Neuronal stem cell (in vitro differentiated cells): ENCODE measurements around the gene EYS.

Source experiments
- DNase-seq: peaks from one replicate; pipeline ENCODE4 v3.0.0-alpha.2; 2013; ENCODE audit warnings: low spot score
- H2AFZ ChIP-seq: one replicate; pipeline ENCODE4 v1.6.1; 2013; ENCODE audit warnings: mild to moderate bottlenecking, low read length, inconsistent platforms
- H2AK5ac ChIP-seq: 2 replicates; pipeline ENCODE4 v1.6.1; 2013; ENCODE audit warnings: low read depth, mild to moderate bottlenecking, inconsistent platforms, low read length, moderate library complexity, mixed read lengths
- H2BK120ac ChIP-seq: 2 replicates; pipeline ENCODE4 v1.6.1; 2013; ENCODE audit warnings: low read depth, mild to moderate bottlenecking, inconsistent platforms, low read length, moderate library complexity, mixed read lengths
- H2BK12ac ChIP-seq: one replicate; pipeline ENCODE4 v1.6.1; 2013; ENCODE audit warnings: low read length, inconsistent platforms
- H2BK15ac ChIP-seq: 2 replicates; pipeline ENCODE4 v1.6.1; 2013; ENCODE audit warnings: mild to moderate bottlenecking, low read length, inconsistent platforms, mixed read lengths
- H2BK5ac ChIP-seq: one replicate; pipeline ENCODE4 v1.6.1; 2013; ENCODE audit warnings: inconsistent platforms, mild to moderate bottlenecking, low read length, moderate library complexity
- H3K14ac ChIP-seq: one replicate; pipeline ENCODE4 v1.6.1; 2013; ENCODE audit warnings: low read length, inconsistent platforms
- H3K18ac ChIP-seq: 2 replicates; pipeline ENCODE4 v1.6.1; 2013; ENCODE audit warnings: low read length, inconsistent platforms
- H3K23ac ChIP-seq: 2 replicates; pipeline ENCODE4 v1.6.1; 2013; ENCODE audit warnings: low read depth, mild to moderate bottlenecking, mixed read lengths, low read length, inconsistent platforms; ENCODE audit not compliant: poor library complexity
- H3K27ac ChIP-seq: replicated peaks from 3 replicates; pipeline ENCODE4 v1.5.1; 2013; ENCODE audit warnings: low read length, inconsistent platforms
- H3K27me3 ChIP-seq, 3 experiments: 2 replicates each; pipeline ENCODE4 v1.6.1; 2013; ENCODE audit warnings: low read length in 3 of 3, mild to moderate bottlenecking in 2 of 3, inconsistent platforms in 1 of 3, low read depth in 1 of 3, mixed read lengths in 1 of 3, moderate library complexity in 1 of 3; ENCODE audit not compliant: control insufficient read depth in 3 of 3, insufficient read depth in 3 of 3
- H3K36me3 ChIP-seq, 2 donors: replicated peaks in 1 of 2; 2 replicates each; pipeline ENCODE4 v1.6.1; 2013; ENCODE audit warnings: low read length in 2 of 2; ENCODE audit not compliant: control insufficient read depth in 2 of 2, insufficient read depth in 2 of 2
- H3K4ac ChIP-seq: 2 replicates; pipeline ENCODE4 v1.6.1; 2013; ENCODE audit warnings: inconsistent platforms, mild to moderate bottlenecking, low read length, moderate library complexity
- H3K4me1 ChIP-seq, 2 donors: 1 replicate in 1 of 2; 2 replicates in 1 of 2; pipeline ENCODE4 v1.6.1; 2013; ENCODE audit warnings: low read length in 2 of 2, low read depth in 1 of 2; ENCODE audit not compliant: control insufficient read depth in 2 of 2, insufficient read depth in 1 of 2
- H3K4me2 ChIP-seq: one replicate; pipeline ENCODE4 v1.6.1; 2013; ENCODE audit warnings: mild to moderate bottlenecking, low read length, inconsistent platforms; ENCODE audit not compliant: insufficient read depth, poor library complexity, severe bottlenecking
- H3K4me3 ChIP-seq, 2 donors: 2 replicates each; pipeline ENCODE4 v1.5.1; 2013; ENCODE audit warnings: low read length in 2 of 2, mild to moderate bottlenecking in 2 of 2, inconsistent platforms in 1 of 2, moderate library complexity in 1 of 2
- H3K79me1 ChIP-seq: one replicate; pipeline ENCODE4 v1.6.1; 2013; ENCODE audit warnings: low read depth, mild to moderate bottlenecking, inconsistent platforms, low read length, moderate library complexity
- H3K9ac ChIP-seq: one replicate; pipeline ENCODE4 v1.6.1; 2013; ENCODE audit warnings: mild to moderate bottlenecking, low read depth, low read length, inconsistent platforms; ENCODE audit not compliant: poor library complexity
- H3K9me3 ChIP-seq, 2 donors: replicated peaks in 1 of 2; 2 replicates each; pipeline versions ENCODE3 to v1.6.1; 2013; ENCODE audit warnings: low read length in 2 of 2, mild to moderate bottlenecking in 2 of 2, inconsistent platforms in 1 of 2, low read depth in 1 of 2, mixed read lengths in 1 of 2, moderate library complexity in 1 of 2; ENCODE audit not compliant: control insufficient read depth in 2 of 2, insufficient read depth in 1 of 2
- H4K8ac ChIP-seq: one replicate; pipeline ENCODE4 v1.6.1; 2013; ENCODE audit warnings: low read depth, mild to moderate bottlenecking, inconsistent platforms, low read length, moderate library complexity
- H4K91ac ChIP-seq: one replicate; pipeline ENCODE4 v1.6.1; 2013; ENCODE audit warnings: low read length, low read depth, mild to moderate bottlenecking, inconsistent platforms; ENCODE audit not compliant: poor library complexity
- WGBS, 2 donors: extraction: QIAGEN DNeasy Blood & Tissue Kit; methylation state at CpG; one replicate each; pipeline ENCODE4 v1.1.7; 2013; ENCODE audit warnings: missing lambda C conversion rate in 2 of 2, mixed read lengths in 1 of 2; ENCODE audit not compliant: insufficient read length in 2 of 2, insufficient replicate concordance in 1 of 2; ENCODE audit errors: extremely low coverage in 2 of 2; 5-methylcytosine and 5-hydroxymethylcytosine counted together

EYS gene

GRCh38 chr6:64310214-64310613 is 1396.8 kb downstream of the EYS start:
- Histone ChIP-seq H3K36me3 (no peaks in the 10 kb centered on the region), H4K91ac (no peak overlapping the region), H3K4me3 (no peak overlapping the region), H2BK5ac (no peak overlapping the region), H3K27ac (no peak overlapping the region), H3K4ac (no peak overlapping the region), H4K8ac (no peak overlapping the region), H3K23ac (no peak overlapping the region), H3K27me3 (no peaks in the 10 kb centered on the region), H3K18ac (no peak overlapping the region), H2BK12ac (no peak overlapping the region), H3K9me3 (no peaks in the 10 kb centered on the region), H2AK5ac (no peak overlapping the region), H3K4me2 (no peak overlapping the region), H3K4me1 (no peaks in the 10 kb centered on the region), H3K79me1 (no peaks in the 10 kb centered on the region), H2BK120ac (no peak overlapping the region), H2BK15ac (no peak overlapping the region), H3K9ac (no peak overlapping the region), H3K14ac (no peak overlapping the region), H2AFZ (no peak overlapping the region)
- DNase-seq: no peak

- Histone ChIP-seq H4K91ac (no peak overlapping the region), H3K14ac (no peak overlapping the region), H3K27me3 (no peaks in the 10 kb centered on the region), H3K27ac (no peak overlapping the region), H3K36me3 (no peaks in the 10 kb centered on the region), H2BK12ac (no peak overlapping the region), H3K9ac (no peak overlapping the region), H2BK120ac (no peak overlapping the region), H4K8ac (no peak overlapping the region), H3K79me1 (no peaks in the 10 kb centered on the region), H2AK5ac (no peak overlapping the region), H3K18ac (no peak overlapping the region), H3K4me2 (no peak overlapping the region), H3K4ac (no peak overlapping the region), H3K4me1 (no peaks in the 10 kb centered on the region), H2BK5ac (no peak overlapping the region), H3K23ac (no peak overlapping the region), H2BK15ac (no peak overlapping the region), H3K9me3 (peaks cover 2 to 6% of the 10 kb centered on the region in 2 donors), H2AFZ (no peak overlapping the region), H3K4me3 (no peak overlapping the region)
- no CpG with 5 or more reads among the region's 11 CpGs for WGBS, 2 donors
- no peak for DNase-seq
Observed at GRCh38 chr6:64301307-64302236, 1405.5 kb downstream of the EYS start.

DNA sequence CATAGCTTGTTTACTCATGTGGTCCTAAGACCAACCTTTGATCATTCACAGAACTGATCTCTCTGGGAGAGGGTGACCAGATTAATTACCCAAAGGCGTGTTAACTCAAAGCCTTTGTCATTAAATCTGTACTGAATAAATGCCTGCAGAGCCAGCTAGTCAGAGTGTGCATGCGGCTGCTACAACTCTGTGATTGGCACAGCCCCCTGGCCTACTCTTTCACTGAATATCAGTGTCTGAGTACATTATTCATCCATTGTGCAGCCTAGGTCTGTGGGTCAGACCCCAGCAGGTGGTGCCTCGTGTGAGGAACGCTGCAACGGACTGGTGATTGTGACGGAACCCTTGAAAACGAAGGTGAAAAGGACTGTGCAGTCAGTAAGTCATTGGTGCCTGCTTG is 1407.8 kb downstream of the EYS start:
- Histone ChIP-seq H3K18ac (no peak overlapping the region), H3K14ac (no peak overlapping the region), H3K9ac (no peak overlapping the region), H2BK5ac (no peak overlapping the region), H4K8ac (no peak overlapping the region), H3K9me3 (peaks cover 2 to 6% of the 10 kb centered on the region in 2 donors), H2AFZ (no peak overlapping the region), H2BK15ac (no peak overlapping the region), H3K27ac (no peak overlapping the region), H2AK5ac (no peak overlapping the region), H2BK12ac (no peak overlapping the region), H3K36me3 (no peaks in the 10 kb centered on the region), H3K4me3 (no peak overlapping the region), H3K23ac (no peak overlapping the region), H3K79me1 (no peaks in the 10 kb centered on the region), H3K4ac (no peak overlapping the region), H3K27me3 (no peaks in the 10 kb centered on the region), H3K4me1 (no peaks in the 10 kb centered on the region), H2BK120ac (no peak overlapping the region), H3K4me2 (no peak overlapping the region), H4K91ac (no peak overlapping the region)
- WGBS, 2 donors: no CpG with 5 or more reads among the region's 7 CpGs
- DNase-seq: no peak

DNA sequence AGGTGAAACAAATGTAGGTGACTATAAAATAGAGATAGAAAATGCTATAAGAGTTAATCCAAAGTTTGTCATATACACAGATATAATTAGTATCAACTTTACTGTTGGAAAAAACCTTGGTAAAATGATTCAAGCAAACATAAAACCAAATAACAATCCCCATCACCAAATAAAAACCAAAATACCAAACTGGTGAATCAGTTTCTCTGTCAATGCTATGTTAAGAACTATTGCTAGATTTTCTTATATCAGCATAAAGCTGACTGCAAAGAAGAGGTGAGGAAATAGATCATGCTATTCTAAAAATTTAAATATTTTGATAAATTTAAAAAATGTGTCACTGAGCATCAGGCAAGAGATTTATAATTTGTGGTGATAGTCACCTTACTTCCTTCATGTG is 1413.0 kb downstream of the EYS start:
- Histone ChIP-seq H2BK5ac (no peak overlapping the region), H3K18ac (no peak overlapping the region), H2AFZ (no peak overlapping the region), H3K9ac (no peak overlapping the region), H3K9me3 (peaks cover 2% of the 10 kb centered on the region in 2 donors), H2AK5ac (no peak overlapping the region), H3K14ac (no peak overlapping the region), H3K79me1 (no peaks in the 10 kb centered on the region), H3K27ac (no peak overlapping the region), H4K91ac (no peak overlapping the region), H3K4me1 (no peaks in the 10 kb centered on the region), H3K23ac (no peak overlapping the region), H3K4me2 (no peak overlapping the region), H4K8ac (no peak overlapping the region), H3K4me3 (no peak overlapping the region), H3K36me3 (no peaks in the 10 kb centered on the region), H2BK15ac (no peak overlapping the region), H2BK120ac (no peak overlapping the region), H3K4ac (no peak overlapping the region), H3K27me3 (no peaks in the 10 kb centered on the region), H2BK12ac (no peak overlapping the region)
- no peak for DNase-seq
